GM12878 (cell line): ENCODE results near the gene WBP1L. TPM values are rescaled to one million over a fixed set of nuclear protein-coding genes. Genes with fewer than 3 reads are reported as not detected.
A peak's percentile ranks its signal among the peaks of the same experiment; 100 is the strongest.

ENCODE experiments used
- ATAC-seq: fragments of 200-7000 bp; cut with Tn5 transposase; 3 replicates; pipeline ENCODE4 v1.9.1; 2020; ENCODE audit warnings: mild to moderate bottlenecking, moderate library complexity
- BruUV-seq: library from RNA; stranded (reverse); fragments of 400-500 nt; replicated peaks from 2 replicates; lab custom pipeline; 2021; lab: Mats Ljungman, UMichigan
- CTCF ChIA-PET: fragments of 300-600 bp; sonication (Branson Sonifier 250); formaldehyde crosslinking; extraction: SDS; loops from one replicate; lab custom pipeline; 2021; ENCODE audit warnings: inconsistent platforms; lab: Yijun Ruan, JAX
- POLR2A ChIA-PET: fragments of 350-600 bp; formaldehyde crosslinking; extraction: SDS; loops from one replicate; lab custom pipeline; 2021; ENCODE audit warnings: inconsistent platforms; lab: Charles Lee
- RAD21 ChIA-PET: fragments of 300-600 bp; sonication (Branson Sonifier 250); formaldehyde crosslinking; loops from one replicate; lab custom pipeline; 2023; ENCODE audit warnings: antibody characterized with exemption; ENCODE audit not compliant: unreplicated experiment; lab: Charles Lee
- SMC1A ChIA-PET: fragments of 300-600 bp; sonication (Branson Sonifier 250); formaldehyde crosslinking; loops from one replicate; lab custom pipeline; 2023; ENCODE audit not compliant: unreplicated experiment, uncharacterized antibody; lab: Charles Lee
- DNase-seq: peaks from one replicate; pipeline ENCODE4 v3.0.0-alpha.2; 2011; ENCODE audit warnings: low read depth, low spot score
- FAIRE-seq: peaks from 3 replicates; lab custom pipeline; 2011; peaks lifted over from hg19 to GRCh38; lab: Jason Lieb, UNC
- H2AFZ ChIP-seq: 2 replicates; pipeline ENCODE4 v1.6.0; 2011; ENCODE audit warnings: low read depth, low read length, control low read depth; ENCODE audit not compliant: control insufficient read depth
- H3K27ac ChIP-seq: 2 replicates; pipeline ENCODE4 v1.5.1; 2011; ENCODE audit warnings: control low read depth; ENCODE audit not compliant: control insufficient read depth, insufficient read depth
- H3K27me3 ChIP-seq, 2 experiments: replicated peaks in 1 of 2; 2 replicates each; pipeline versions ENCODE4 v1.6.0 to v1.6.1; 2011; ENCODE audit warnings: low read length in 1 of 2; ENCODE audit not compliant: control insufficient read depth in 2 of 2, insufficient read depth in 2 of 2
- H3K36me3 ChIP-seq, 2 experiments: 2 replicates each; pipeline ENCODE4 v1.5.1; 2011; ENCODE audit warnings: low read length in 1 of 2; ENCODE audit not compliant: control insufficient read depth in 2 of 2, insufficient read depth in 2 of 2
- H3K4me1 ChIP-seq: 2 replicates; pipeline ENCODE4 v1.6.1; 2011; ENCODE audit warnings: mild to moderate bottlenecking, low read length, moderate library complexity, mixed read lengths; ENCODE audit not compliant: control insufficient read depth, insufficient read depth
- H3K4me2 ChIP-seq: 2 replicates; pipeline ENCODE4 v1.6.0; 2011; ENCODE audit warnings: control low read depth; ENCODE audit not compliant: control insufficient read depth, insufficient read depth
- H3K4me3 ChIP-seq: fragments of 200-600 bp; sonication (generic); 2 replicates; pipeline ENCODE4 v1.5.1; 2016
- H3K79me2 ChIP-seq: 2 replicates; pipeline ENCODE4 v1.6.0; 2011; ENCODE audit warnings: low read length; ENCODE audit not compliant: control insufficient read depth, insufficient read depth
- H3K9ac ChIP-seq: 2 replicates; pipeline ENCODE4 v1.8.0; 2011; ENCODE audit warnings: low read length, control low read depth, mixed read lengths; ENCODE audit not compliant: control insufficient read depth, insufficient read depth
- H3K9me3 ChIP-seq: replicated peaks from 3 replicates; pipeline ENCODE4 v1.5.1; 2011; ENCODE audit warnings: mild to moderate bottlenecking, low read length; ENCODE audit not compliant: control insufficient read depth, insufficient read depth
- H4K20me1 ChIP-seq: 2 replicates; pipeline ENCODE4 v1.6.0; 2011; ENCODE audit not compliant: control insufficient read depth, insufficient read depth
- CBFB ChIP-seq: IDR thresholded peaks from 2 replicates; pipeline ENCODE4 v1.6.1; 2016; ENCODE audit warnings: antibody characterized with exemption, low read depth
- EED ChIP-seq: sonication (generic); IDR thresholded peaks from 2 replicates; pipeline ENCODE4 v1.6.1; 2016; ENCODE audit warnings: antibody characterized with exemption, low read depth
- ESRRA ChIP-seq: IDR thresholded peaks from 2 replicates; pipeline ENCODE4 v1.6.1; 2012; ENCODE audit warnings: mild to moderate bottlenecking, low read length, improper control_type of control experiment
- MYC ChIP-seq: IDR thresholded peaks from 2 replicates; pipeline ENCODE4 v1.6.1; 2011; ENCODE audit warnings: mild to moderate bottlenecking, low read length, moderate library complexity, inconsistent platforms; ENCODE audit not compliant: insufficient read depth, insufficient replicate concordance, insufficient read length, severe bottlenecking
- RAD21 ChIP-seq: IDR thresholded peaks from 2 replicates; pipeline ENCODE4 v1.6.1; 2011; ENCODE audit warnings: mild to moderate bottlenecking, low read depth, low read length, moderate library complexity; ENCODE audit not compliant: insufficient read depth
- RAD51 ChIP-seq: fragments of 450-650 bp; IDR thresholded peaks from 2 replicates; pipeline ENCODE4 v1.6.1; 2016; ENCODE audit warnings: moderate library complexity, mild to moderate bottlenecking, inconsistent platforms
- RELA ChIP-seq: fragments of 450-650 bp; IDR thresholded peaks from 2 replicates; pipeline ENCODE4 v1.8.0; 2014; ENCODE audit warnings: borderline replicate concordance; ENCODE audit not compliant: partially characterized antibody
- RUNX3 ChIP-seq: IDR thresholded peaks from 2 replicates; pipeline ENCODE4 v1.6.1; 2012; ENCODE audit warnings: low read length, inconsistent platforms
- SMC3 ChIP-seq: IDR thresholded peaks from 2 replicates; pipeline ENCODE4 v1.6.1; 2011; ENCODE audit warnings: low read length, improper control_type of control experiment, borderline replicate concordance
- ZNF24 ChIP-seq: fragments of 450-650 bp; IDR thresholded peaks from 2 replicates; pipeline ENCODE4 v1.6.1; 2017; ENCODE audit warnings: antibody characterized with exemption, mild to moderate bottlenecking
- WGBS: methylation state at CpG from one replicate; pipeline ENCODE4 v1.1.6; 2016; ENCODE audit warnings: low lambda C conversion rate; ENCODE audit not compliant: insufficient replicate concordance, insufficient coverage; ENCODE audit errors: missing lambda C conversion rate; 5-methylcytosine and 5-hydroxymethylcytosine counted together
- in situ Hi-C: fragments of 300-500 bp; cut with MboI; formaldehyde crosslinking; loops from 9 replicates; pipeline ENCODE4 v1.14.3; 2018; ENCODE audit warnings: mixed read lengths
- intact Hi-C: fragments of 100-400 bp; cut with micrococcal nuclease; formaldehyde crosslinking; loops from one replicate; pipeline ENCODE4 v1.14.2; 2022; ENCODE audit not compliant: unreplicated experiment
- polyA plus RNA-seq, 11 experiments: library from polyadenylated mRNA; depleted of rRNA in 4 of 11; unstranded in 6 of 11; stranded (reverse) in 5 of 11; fragments of >200 nt; fragmentation: Nextera tagmentation in 4 of 11; fragmentation: Illumina TruSeq in 1 of 11; extraction: Ambion mirVana in 4 of 11; extraction: Trizol in 1 of 11; gene quantifications; 1 replicate in 1 of 11; 2 replicates in 10 of 11; pipeline versions ENCODE4 v1.2.1 to v1.2.3, GENCODE V29; 2011 to 2016; ENCODE audit warnings: inconsistent platforms in 2 of 11, missing spikeins in 2 of 11, low read depth in 1 of 11
- total RNA-seq, 4 experiments: library from RNA; depleted of rRNA in 3 of 4; stranded (reverse); fragments of >200 nt in 3 of 4; fragmentation: Illumina TruSeq in 1 of 4; extraction: Trizol in 1 of 4; gene quantifications; 2 replicates each; pipeline versions ENCODE4 v1.2.1 to v1.2.3, GENCODE V29; 2013 to 2021
- TF ChIP-seq, protein P1 (sequence below): fragments of 450-650 bp; IDR thresholded peaks from 2 replicates; pipeline ENCODE4 v1.6.1; 2016; ENCODE audit warnings: mild to moderate bottlenecking
- TF ChIP-seq, protein P2 (sequence below): fragments of 450-650 bp; IDR thresholded peaks from 2 replicates; pipeline ENCODE4 v1.6.1; 2014; ENCODE audit warnings: mild to moderate bottlenecking
- TF ChIP-seq, protein P3 (sequence below): IDR thresholded peaks from 2 replicates; pipeline ENCODE4 v1.6.1; 2012; ENCODE audit warnings: low read length, inconsistent platforms
- TF ChIP-seq, protein P4 (sequence below), 3 experiments: IDR thresholded peaks in 2 of 3; conservative IDR thresholded peaks in 1 of 3; 2 replicates each; pipeline ENCODE4 v1.5.1; 2011; ENCODE audit warnings: low read depth in 3 of 3, low read length in 3 of 3, mild to moderate bottlenecking in 3 of 3, control low read depth in 2 of 3, moderate library complexity in 2 of 3, inconsistent platforms in 1 of 3, mixed read lengths in 1 of 3; ENCODE audit not compliant: control insufficient read depth in 2 of 3, insufficient read depth in 1 of 3; ENCODE audit errors: extremely low read depth in 1 of 3

Gene WBP1L
- total and polyA plus RNA-seq, 10 of the 15 experiments (the other 5 are each of a cell fraction or from before 2014, with no cell fraction given), result 3.7 to 18.8 (median 12.3) TPM

DNA sequence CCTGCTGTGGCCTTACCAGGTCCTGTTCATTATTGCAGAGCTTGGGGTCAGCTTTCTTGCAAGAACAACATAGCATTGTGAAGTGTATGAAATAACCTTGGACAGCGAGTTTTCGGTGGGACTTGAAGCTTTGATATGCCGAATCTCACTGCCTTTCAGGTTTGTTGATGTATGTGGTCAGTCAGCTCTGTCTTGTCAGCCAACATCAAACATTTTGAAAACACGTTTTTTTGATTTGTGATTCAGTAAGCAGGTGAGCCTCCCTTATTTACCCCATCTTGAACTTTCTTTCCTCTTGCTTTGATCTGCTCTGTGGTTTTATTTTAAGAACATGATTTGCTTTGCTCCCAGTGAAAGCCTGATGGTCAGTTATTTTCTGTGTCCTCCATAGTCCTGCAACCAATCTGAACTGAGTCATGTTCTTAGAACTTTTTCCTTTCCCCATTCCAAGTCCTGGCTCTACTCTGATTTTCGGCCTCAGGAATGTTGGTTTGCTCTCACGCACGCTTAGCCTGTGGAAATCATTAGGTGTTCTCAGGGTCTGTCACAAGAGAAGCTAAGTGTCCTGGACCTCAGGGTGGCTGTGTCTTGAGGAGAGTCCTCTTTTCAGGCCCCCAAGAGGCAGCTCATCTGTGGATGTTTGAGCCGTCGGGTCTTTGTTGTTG is 8.7 kb downstream of the WBP1L start (continued):
- TF ChIP-seq, protein P1, sequence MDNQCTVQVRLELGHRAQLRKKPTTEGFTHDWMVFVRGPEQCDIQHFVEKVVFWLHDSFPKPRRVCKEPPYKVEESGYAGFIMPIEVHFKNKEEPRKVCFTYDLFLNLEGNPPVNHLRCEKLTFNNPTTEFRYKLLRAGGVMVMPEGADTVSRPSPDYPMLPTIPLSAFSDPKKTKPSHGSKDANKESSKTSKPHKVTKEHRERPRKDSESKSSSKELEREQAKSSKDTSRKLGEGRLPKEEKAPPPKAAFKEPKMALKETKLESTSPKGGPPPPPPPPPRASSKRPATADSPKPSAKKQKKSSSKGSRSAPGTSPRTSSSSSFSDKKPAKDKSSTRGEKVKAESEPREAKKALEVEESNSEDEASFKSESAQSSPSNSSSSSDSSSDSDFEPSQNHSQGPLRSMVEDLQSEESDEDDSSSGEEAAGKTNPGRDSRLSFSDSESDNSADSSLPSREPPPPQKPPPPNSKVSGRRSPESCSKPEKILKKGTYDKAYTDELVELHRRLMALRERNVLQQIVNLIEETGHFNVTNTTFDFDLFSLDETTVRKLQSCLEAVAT, result no peak

DNA sequence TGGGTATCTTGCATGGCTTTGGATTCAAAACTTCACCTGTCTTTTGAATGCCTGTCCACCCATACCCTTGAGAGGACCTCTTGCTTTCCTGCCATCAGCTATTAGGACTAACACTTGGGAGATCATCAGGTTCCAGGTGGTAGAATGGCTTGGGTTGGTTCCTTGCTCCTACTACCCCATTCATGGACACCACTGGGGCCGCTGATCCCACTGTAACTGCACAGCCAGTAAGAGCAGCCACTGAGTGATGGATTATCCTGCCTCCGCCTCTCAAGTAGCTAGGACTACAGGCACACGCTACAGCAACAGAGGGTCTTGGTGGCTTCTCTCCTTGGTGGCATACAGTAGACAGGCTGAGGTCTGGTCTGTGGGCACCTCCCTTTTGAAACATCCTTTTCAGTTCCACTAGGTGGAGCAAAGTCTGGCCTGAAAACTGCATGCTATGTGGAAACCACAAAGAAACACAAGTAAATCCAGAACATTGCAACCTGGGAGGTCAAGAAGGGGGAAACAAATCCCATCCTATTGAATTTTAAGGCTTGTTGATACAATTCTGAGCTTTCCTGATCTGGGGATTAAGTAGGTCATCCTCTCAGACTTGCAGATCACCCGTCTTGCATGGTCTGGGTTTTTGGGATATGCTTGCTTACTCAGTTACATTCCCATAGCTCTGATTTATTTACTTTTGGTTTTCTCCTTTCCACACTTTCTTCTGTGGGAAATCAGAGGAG is 9.4 kb downstream of the WBP1L start:
- Histone ChIP-seq H3K27me3 (no peaks in the 10 kb centered on the region), H3K27ac (no peak overlapping the region), H4K20me1 (no peaks in the 10 kb centered on the region; the same call in 1 of the 2 replicates), H3K9ac (no peak overlapping the region), H3K4me1 (peaks cover 11% of the 10 kb centered on the region), H3K9me3 (no peaks in the 10 kb centered on the region), H3K4me2 (no peak overlapping the region), H2AFZ (no peak overlapping the region), H3K4me3 (no peak overlapping the region), H3K79me2 (peaks cover 19% of the 10 kb centered on the region), H3K36me3 (no peaks in the 10 kb centered on the region)
- ATAC-seq (peak; percentile 95), FAIRE-seq (no peak), DNase-seq (peak; percentile 19)
- POLR2A ChIA-PET, result interaction anchor here (1.4 to 3.2 kb wide), 2 partner anchors 9 to 14 kb away, joined by 4 to 8 read pairs; partner anchors contain the start of gene WBP1L
- no TSS peak for BruUV-seq
- in situ Hi-C loops, result no loop called here
- CTCF ChIA-PET, result interaction anchor here (0.7 to 5.5 kb wide), 27 partner anchors 10 to 491 kb away, joined by 3 to 35 read pairs (median 4); partner anchors contain the start of genes CYP17A1 and WBP1L
- SMC1A ChIA-PET, result interaction anchor here (0.8 to 2.4 kb wide), 21 partner anchors 8 to 149 kb away, joined by 3 to 9 read pairs (median 4); no protein-coding TSS in a partner anchor
- RAD21 ChIA-PET, result interaction anchor here (0.9 to 2.2 kb wide), 5 partner anchors 9 to 149 kb away, joined by 3 to 11 read pairs (median 3); partner anchors contain the start of genes ARL3 and SFXN2
- 82% methylated on average over 4 of the region's 4 CpGs for WGBS
- intact Hi-C loops, result loop anchor here (5.0 kb wide), 1 partner anchor 44 kb away; no protein-coding TSS in a partner anchor
- peak; percentile 91 for TF ChIP-seq RUNX3
- TF ChIP-seq ESRRA, result no peak
- TF ChIP-seq EED, result no peak
- TF ChIP-seq, protein P2, sequence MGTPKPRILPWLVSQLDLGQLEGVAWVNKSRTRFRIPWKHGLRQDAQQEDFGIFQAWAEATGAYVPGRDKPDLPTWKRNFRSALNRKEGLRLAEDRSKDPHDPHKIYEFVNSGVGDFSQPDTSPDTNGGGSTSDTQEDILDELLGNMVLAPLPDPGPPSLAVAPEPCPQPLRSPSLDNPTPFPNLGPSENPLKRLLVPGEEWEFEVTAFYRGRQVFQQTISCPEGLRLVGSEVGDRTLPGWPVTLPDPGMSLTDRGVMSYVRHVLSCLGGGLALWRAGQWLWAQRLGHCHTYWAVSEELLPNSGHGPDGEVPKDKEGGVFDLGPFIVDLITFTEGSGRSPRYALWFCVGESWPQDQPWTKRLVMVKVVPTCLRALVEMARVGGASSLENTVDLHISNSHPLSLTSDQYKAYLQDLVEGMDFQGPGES, result no peak
- peak; percentile 54; the same call in 1 of the 2 replicates for TF ChIP-seq CBFB
- no peak for TF ChIP-seq RAD51
- TF ChIP-seq MYC, result no peak
- no peak for TF ChIP-seq RELA
- peak; percentile 59; the same call in 1 of the 2 replicates for TF ChIP-seq SMC3
- no peak for TF ChIP-seq ZNF24
- TF ChIP-seq, protein P3, sequence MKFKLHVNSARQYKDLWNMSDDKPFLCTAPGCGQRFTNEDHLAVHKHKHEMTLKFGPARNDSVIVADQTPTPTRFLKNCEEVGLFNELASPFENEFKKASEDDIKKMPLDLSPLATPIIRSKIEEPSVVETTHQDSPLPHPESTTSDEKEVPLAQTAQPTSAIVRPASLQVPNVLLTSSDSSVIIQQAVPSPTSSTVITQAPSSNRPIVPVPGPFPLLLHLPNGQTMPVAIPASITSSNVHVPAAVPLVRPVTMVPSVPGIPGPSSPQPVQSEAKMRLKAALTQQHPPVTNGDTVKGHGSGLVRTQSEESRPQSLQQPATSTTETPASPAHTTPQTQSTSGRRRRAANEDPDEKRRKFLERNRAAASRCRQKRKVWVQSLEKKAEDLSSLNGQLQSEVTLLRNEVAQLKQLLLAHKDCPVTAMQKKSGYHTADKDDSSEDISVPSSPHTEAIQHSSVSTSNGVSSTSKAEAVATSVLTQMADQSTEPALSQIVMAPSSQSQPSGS, result no peak
- peak; percentile 71 for TF ChIP-seq RAD21
- TF ChIP-seq, protein P4, sequence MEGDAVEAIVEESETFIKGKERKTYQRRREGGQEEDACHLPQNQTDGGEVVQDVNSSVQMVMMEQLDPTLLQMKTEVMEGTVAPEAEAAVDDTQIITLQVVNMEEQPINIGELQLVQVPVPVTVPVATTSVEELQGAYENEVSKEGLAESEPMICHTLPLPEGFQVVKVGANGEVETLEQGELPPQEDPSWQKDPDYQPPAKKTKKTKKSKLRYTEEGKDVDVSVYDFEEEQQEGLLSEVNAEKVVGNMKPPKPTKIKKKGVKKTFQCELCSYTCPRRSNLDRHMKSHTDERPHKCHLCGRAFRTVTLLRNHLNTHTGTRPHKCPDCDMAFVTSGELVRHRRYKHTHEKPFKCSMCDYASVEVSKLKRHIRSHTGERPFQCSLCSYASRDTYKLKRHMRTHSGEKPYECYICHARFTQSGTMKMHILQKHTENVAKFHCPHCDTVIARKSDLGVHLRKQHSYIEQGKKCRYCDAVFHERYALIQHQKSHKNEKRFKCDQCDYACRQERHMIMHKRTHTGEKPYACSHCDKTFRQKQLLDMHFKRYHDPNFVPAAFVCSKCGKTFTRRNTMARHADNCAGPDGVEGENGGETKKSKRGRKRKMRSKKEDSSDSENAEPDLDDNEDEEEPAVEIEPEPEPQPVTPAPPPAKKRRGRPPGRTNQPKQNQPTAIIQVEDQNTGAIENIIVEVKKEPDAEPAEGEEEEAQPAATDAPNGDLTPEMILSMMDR (IDR thresholded peaks at IDR 0.05 in 2 of 3, conservative IDR thresholded peaks at IDR 0.05 in 1 of 3; ENCODE audit: control insufficient read depth in 2 of 3, extremely low read depth in 1 of 3, insufficient read depth in 1 of 3, low read depth in 3 of 3, low read length in 3 of 3), result peak; percentile 54 to 63 (median 57); a peak in 5 of 6 replicates
